Activated effector memory CD4-positive, alpha-beta T cell treated with Interleukin-2 at 50 U/mL for 16 hours (primary cell): ENCODE data around the gene EEPD1.

Experiments used
- DNase-seq: peaks from one replicate; pipeline ENCODE4 v3.0.0-alpha.2; 2020

Gene EEPD1

DNA sequence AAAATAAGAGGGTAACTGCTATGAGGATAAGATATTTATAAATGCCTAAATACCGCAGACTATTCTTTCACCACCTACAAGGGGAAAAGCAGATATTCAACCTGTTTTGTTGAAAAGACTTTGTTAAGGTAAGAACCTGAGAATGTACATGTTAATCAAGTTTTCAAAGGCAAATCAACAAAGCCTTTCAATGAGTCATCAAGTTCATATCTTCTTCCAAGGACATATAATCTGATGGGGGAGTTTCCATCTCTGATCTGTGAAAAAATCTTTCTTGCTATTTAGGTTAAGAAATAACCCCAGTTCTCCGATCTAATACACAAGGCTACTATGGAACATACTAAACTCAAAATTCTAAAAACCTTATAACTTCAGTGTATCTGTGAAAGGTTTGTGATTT is 196.6 kb downstream of the EEPD1 start:
- no peak for DNase-seq
